ENCODE data around the gene CERCAM. TPM values are rescaled to one million over a fixed set of nuclear protein-coding genes. Genes with fewer than 3 reads are reported as not detected.

CERCAM gene
- total RNA-seq, 4 donors from 2014 or later: 2.2 to 18.3 (median 6.2) TPM

- 83 to 91% methylated on average over 7 to 9 of the region's 11 CpGs for WGBS, 2 donors
- Histone ChIP-seq H3K9me3 (no peaks in the 10 kb centered on the region), H3K27me3 (no peaks in the 10 kb centered on the region), H3K4me1 (no peaks in the 10 kb centered on the region), H3K4me3 (no peak overlapping the region), H3K27ac (no peak overlapping the region), H3K36me3 (peaks cover 28 to 83% (median 41%) of the 10 kb centered on the region in 3 donors)
- no peak for TF ChIP-seq POLR2A (IDR thresholded peaks at IDR 0.05)
- no peak for TF ChIP-seq CTCF (IDR thresholded peaks at IDR 0.05)
- intact Hi-C loops (cut with DNase I): no loop called here
- DNase-seq: no peak
Observed at GRCh38 chr9:128390150-128390812, 30.4 kb upstream of the CERCAM start.

DNA sequence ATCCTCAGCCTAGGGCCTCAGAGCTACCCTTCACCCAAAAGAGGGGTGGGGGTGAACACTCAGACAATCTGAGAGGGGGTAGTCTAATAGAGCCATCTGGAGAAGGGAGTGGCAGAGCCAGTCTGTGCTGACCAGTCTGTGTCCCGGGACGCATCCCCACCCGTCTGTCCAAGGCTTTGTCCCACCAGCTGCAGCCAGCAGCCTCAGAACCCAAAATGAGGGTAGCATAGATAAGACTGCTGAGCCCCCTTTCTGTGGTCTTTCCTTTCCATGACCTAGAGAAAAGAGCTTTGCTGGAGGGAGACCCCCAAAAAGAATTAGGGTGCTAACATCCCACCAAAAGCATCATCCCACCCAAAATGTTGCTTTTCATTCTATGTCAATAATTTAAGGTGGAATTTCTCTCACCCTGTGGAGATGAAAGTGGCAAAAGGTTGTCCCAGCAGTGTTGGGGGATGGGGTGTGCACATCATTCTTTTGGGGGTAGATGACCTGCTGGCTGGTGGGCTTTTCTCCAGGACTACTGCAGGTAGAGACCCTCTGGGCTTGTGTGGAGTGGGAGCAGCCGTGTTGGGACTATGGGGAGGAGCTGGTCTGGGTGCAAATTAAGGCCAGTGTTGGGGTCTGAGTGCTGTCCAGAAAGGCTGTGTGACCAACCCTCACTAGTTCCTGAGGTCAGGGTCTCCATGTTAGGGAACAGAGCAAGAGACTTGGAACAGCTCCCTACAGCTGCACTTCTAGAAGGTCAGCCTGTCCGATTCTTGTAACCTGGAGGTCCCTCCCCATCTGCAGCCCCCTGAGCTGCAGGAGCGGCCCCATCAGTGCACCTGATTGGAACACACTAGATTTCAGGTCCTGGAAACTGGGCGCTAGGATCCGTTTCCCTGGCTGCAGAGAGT is 29.6 kb upstream of the CERCAM start:
- Histone ChIP-seq H3K4me1 (no peaks in the 10 kb centered on the region), H3K9me3 (no peaks in the 10 kb centered on the region), H3K36me3 (peaks cover 28 to 75% (median 41%) of the 10 kb centered on the region in 3 donors), H3K4me3 (no peak overlapping the region), H3K27me3 (peaks cover 0 to 5% (median 0%) of the 10 kb centered on the region in 4 donors), H3K27ac (no peak overlapping the region)
- intact Hi-C loops (cut with DNase I): no loop called here
- 91 to 100% methylated on average over 3 to 5 of the region's 8 CpGs for WGBS, 2 donors
- DNase-seq: no peak
- TF ChIP-seq CTCF (IDR thresholded peaks at IDR 0.05): no peak
- TF ChIP-seq POLR2A (IDR thresholded peaks at IDR 0.05): no peak

GRCh38 chr9:128391956-128392301 is 28.7 kb upstream of the CERCAM start:
- DNase-seq: no peak
- intact Hi-C loops (cut with DNase I): no loop called here
- Histone ChIP-seq H3K27ac (no peak overlapping the region), H3K4me1 (peaks cover 0 to 7% (median 0%) of the 10 kb centered on the region in 3 donors), H3K27me3 (peaks cover 0 to 14% (median 0%) of the 10 kb centered on the region in 4 donors), H3K4me3 (no peak overlapping the region), H3K36me3 (peaks cover 28 to 66% (median 37%) of the 10 kb centered on the region in 3 donors), H3K9me3 (no peaks in the 10 kb centered on the region)
- TF ChIP-seq CTCF (IDR thresholded peaks at IDR 0.05) (no peak), POLR2A (IDR thresholded peaks at IDR 0.05) (no peak)
- 79 to 92% methylated on average over 15 to 18 of the region's 21 CpGs for WGBS, 2 donors

GRCh38 chr9:128392302-128393144 is 28.1 kb upstream of the CERCAM start:
- Histone ChIP-seq H3K36me3 (peaks cover 28 to 60% (median 34%) of the 10 kb centered on the region in 3 donors), H3K4me3 (no peak overlapping the region), H3K27me3 (peaks cover 0 to 17% (median 0%) of the 10 kb centered on the region in 4 donors), H3K27ac (no peak overlapping the region), H3K9me3 (no peaks in the 10 kb centered on the region), H3K4me1 (peaks cover 0 to 12% (median 0%) of the 10 kb centered on the region in 3 donors)
- no peak for TF ChIP-seq CTCF (IDR thresholded peaks at IDR 0.05)
- TF ChIP-seq POLR2A (IDR thresholded peaks at IDR 0.05): no peak
- intact Hi-C loops (cut with DNase I): no loop called here
- no peak for DNase-seq
- 88 to 95% methylated on average over 15 to 41 of the region's 88 CpGs for WGBS, 2 donors

Data from esophagus squamous epithelium (tissue), 5 donors.